Activated CD4-positive, alpha-beta T cell treated with anti-CD3 and anti-CD28 coated beads, Interleukin-10, Interleukin-2, amounts not matched to agents 100 ng/mL and 50 ng/mL, durations not matched to agents 16 hours and 8 hours (primary cell): Measurements from ENCODE around the gene PLXNA1.

Experiments used
- DNase-seq: peaks from one replicate; pipeline ENCODE4 v3.0.0-alpha.2; 2020

PLXNA1 gene

DNA sequence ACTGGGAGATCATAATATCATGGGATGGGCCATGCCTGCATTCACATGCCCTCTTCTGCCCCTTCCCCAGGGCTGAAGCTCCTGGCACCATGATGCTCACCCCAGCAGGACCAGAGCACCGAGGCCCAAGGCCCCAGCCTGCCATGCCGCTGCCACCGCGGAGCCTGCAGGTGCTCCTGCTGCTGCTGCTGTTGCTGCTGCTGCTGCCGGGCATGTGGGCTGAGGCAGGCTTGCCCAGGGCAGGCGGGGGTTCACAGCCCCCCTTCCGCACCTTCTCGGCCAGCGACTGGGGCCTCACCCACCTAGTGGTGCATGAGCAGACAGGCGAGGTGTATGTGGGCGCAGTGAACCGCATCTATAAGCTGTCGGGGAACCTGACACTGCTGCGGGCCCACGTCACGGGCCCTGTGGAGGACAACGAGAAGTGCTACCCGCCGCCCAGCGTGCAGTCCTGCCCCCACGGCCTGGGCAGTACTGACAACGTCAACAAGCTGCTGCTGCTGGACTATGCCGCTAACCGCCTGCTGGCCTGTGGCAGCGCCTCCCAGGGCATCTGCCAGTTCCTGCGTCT lies 5.6 kb downstream of the PLXNA1 start:
- DNase-seq: no peak

DNA sequence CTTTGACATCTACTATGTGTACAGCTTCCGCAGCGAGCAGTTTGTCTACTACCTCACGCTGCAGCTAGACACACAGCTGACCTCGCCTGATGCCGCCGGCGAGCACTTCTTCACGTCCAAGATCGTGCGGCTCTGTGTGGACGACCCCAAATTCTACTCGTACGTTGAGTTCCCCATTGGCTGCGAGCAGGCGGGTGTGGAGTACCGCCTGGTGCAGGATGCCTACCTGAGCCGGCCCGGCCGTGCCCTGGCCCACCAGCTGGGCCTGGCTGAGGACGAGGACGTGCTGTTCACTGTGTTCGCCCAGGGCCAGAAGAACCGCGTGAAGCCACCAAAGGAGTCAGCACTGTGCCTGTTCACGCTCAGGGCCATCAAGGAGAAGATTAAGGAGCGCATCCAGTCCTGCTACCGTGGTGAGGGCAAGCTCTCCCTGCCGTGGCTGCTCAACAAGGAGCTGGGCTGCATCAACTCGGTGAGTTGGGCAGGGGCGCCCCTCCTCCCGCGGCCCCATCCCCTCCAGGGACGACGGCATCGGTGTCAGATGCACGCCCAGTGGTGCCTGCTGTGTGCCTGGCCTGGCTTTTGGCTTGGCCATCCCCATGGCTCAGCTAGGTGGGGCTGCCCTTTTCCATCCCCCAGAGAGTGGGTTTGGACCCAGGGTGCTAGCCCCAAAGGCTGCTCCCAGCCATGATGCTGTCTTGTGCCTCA lies 6.6 kb downstream of the PLXNA1 start:
- DNase-seq: no peak

DNA sequence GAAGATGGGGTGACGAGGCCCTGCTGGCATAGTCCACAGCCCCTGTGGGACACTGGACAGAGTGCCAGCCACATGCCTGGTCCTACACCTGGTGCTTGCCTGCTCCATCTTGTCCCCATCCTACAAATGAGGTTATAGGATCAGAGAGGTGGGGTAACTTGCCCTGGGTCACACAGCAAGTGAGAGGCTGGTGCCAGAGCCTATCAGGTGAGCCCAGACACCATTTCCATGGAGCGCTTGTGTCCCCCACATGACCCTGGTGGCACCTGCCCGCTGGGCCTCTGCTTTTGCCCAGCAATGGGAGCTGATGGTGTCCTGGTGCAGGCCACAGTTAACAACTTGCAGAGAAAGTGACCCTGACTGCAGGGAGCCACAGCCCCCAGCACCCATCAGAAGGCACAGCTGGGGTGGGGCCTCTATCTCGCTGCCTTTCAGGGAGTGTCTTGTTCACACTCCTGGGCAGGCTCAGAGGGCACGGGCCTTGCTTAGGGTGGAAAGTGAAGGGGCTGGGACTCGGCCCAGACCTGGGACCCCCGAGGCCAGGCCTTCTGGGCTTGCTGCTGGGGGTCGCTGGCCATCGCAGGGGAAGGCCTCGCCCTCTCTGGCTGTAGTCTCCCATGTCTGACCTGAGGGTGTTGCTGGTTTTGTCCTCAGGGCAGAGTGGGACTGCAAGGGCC lies 7.2 kb downstream of the PLXNA1 start:
- DNase-seq: no peak

DNA sequence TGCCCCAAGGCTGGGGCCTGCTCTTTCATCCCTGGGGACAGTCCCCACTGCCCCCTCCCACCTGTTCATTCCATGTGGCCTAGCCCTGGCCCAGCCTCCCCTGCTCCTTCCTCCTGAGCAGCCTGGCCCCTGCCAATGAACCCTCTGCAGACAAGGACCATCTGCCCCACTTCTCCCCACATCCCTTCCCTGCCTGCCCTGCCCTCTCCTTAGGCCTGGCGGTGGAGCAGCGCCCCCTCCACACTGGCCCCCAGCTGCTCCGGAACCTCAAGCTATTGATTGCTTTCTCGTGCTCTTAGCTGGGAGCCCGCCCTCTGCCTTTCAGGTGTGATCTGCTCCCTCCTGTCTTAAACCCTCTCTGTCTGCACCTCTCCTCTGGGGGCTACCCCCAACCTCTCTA lies 8.0 kb downstream of the PLXNA1 start:
- DNase-seq: no peak

DNA sequence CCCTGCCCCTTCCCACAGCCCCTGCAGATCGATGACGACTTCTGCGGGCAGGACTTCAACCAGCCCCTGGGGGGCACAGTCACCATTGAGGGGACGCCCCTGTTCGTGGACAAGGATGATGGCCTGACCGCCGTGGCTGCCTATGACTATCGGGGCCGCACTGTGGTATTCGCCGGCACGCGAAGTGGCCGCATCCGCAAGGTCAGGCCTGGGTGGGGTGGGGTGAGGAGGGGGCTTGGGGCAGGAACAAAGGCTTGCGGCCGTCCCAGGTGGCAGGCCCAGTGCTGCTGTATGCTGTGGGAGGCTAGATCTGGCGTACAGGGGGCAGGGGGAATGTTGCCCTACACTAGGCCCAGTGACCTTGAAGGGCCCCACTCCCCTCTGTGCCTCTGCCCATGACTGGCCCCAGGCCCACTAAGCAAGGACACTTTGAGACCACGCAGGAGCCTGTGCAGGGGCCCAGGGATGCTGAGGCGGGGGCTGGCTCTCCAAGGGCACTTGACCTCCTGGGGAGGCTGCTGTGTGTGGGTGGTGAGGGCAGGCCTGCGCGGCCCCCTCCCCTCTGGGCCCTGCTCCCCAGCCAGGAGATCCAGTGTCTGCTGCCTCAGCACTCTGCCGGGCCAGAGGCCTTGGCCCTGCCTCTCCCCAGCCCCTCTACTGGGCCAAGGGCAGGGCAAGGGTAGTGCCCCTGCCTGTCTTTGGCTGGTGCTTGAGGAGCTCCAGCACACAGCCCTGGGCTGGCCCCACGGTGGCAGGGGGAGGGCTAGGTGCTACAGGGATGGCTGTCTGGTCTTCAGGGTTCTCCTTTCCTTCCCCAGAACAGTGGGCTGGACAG lies 8.7 kb downstream of the PLXNA1 start:
- no peak for DNase-seq

DNA sequence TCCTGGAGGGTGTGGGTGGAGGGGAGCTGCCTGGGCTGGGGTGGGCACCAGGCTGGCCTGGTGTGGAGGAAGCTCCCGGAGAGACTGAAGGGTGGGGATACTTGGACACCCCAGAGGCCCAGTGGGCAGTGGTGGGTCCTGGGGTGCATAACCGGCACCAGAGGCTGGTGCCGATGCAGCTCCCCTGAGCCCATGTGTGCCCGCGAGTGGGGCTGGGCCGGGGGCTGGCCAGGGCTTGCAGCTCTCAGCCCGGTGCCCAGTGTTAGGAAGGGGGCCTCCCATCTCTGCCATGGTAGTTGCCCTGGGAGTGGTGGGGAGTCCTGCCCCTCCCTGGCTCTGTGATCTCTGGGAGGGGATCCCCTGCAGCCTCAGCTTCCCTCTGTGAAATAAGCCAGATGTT lies 9.3 kb downstream of the PLXNA1 start:
- no peak for DNase-seq

DNA sequence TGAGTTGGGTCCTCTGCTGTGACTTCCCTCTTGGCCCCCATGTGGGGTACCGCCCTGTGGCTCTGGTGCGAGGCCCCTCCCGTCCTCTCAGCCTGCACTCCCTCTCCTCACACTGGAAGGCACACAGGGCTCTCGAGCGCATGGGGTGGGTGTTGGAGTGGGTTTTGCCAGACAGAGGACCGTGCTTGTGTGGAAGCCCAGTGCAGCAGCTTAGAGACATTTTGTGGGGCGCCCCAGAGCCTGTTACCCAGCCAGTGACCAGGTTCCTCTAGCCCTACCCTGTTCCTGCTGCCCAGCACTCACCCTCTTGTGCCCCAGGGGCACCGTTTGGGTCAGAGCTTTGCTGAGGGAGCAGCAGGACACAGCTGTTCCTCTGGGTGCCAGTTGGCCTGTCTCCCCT lies 9.9 kb downstream of the PLXNA1 start:
- no peak for DNase-seq

DNA sequence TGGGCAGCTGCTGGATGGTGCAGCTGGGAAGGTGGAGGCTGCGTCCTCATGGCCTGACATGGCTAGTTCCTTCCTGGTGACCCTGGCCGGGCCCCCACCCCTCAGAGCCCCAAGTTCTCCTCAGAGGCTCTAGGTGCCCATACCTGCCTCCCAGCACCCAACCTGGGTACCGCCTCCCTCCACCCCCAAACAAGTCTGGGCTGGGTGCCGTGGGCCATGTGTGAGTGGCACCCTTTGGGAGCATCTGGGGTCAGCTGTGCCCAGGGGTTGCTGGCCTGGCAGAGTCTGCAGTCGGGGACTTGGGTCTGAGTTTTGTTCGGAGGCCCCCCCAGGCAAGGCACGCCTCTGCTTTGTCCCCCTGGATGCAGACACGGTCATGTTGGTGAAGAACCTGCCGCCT lies 10.5 kb downstream of the PLXNA1 start:
- DNase-seq: no peak

DNA sequence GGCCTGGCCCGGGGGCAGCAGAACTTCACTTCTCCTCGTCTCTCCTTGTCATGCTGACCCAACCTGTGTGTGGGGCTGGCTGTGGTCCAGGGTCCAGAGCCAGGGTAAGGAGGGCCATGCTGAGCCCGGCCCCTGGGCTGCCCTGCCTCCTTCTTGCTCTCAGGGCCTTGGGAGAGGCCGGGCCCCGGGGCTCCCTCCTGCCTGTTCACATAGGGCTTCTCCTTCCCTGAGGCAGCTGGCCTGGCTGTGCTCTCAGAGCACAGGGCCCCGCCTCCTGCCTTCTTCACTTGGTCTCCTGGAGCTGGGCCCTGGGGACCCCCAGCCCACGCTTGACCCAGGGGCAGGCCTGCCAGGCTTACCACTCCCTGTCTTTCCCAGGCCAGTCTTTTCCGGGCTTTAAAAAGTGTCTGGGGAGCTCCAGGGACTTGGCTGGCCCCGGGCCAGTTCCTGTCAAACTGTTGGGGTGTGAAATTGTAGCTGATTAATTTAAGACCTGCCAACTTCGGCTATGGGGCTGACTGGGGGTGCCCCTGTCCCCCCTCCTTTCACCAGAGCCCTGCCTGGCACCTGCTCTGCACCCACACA lies 11.8 kb downstream of the PLXNA1 start:
- DNase-seq: no peak

DNA sequence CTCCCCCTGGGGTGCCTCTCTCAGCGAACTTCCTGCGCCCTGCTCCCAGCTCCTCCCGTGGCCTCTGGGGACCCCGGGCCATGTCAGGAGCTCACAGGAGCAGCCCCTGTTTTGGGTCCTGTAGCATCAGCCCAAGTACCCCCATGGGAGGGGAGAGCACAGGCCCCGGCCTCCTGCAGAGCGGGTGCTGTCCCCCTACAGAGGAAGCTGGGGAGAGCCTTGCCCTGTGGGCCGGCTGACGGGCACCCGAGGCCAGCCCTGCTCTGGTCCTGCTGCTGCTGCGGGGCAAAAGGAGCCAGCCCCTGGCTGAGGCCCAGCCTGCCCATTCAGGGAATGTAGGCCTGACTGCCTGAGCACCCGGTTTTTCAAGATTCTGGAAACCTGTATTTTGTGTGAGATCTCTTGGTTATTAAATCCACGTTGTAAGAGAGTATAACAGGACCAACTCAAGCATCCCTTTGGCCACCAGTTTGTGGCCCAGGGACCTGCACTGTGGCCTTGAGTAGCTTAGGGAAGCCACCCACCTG lies 12.4 kb downstream of the PLXNA1 start:
- no peak for DNase-seq

DNA sequence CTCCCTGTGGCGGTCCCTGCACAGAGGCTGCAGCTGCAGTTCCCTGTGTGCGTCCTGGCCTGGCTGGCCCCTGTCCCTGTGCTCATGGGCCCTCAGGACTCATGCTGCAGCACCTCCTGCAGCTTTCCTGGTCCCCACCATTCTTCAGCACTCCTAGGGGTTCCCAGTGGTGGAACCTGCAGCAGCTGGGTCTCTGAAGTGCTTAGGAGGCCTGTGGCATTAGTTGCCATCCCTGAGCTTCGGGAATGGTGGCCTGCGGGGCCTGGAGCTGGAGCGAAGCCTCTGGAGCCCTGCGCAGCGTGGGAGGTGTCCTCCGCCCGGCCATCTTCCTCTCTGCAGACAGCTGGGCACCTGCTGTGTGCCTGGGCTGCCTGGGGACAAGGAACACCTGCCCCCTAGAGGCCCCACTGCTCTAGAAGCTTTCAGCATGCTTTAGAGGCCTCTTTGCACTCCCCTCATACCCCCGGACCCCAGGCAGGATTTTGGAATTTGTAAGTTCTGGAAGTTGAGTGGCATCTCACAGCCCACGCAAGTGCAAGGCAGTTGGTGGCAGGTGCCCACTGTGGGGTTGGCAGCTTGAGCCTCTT lies 13.1 kb downstream of the PLXNA1 start:
- DNase-seq: no peak

DNA sequence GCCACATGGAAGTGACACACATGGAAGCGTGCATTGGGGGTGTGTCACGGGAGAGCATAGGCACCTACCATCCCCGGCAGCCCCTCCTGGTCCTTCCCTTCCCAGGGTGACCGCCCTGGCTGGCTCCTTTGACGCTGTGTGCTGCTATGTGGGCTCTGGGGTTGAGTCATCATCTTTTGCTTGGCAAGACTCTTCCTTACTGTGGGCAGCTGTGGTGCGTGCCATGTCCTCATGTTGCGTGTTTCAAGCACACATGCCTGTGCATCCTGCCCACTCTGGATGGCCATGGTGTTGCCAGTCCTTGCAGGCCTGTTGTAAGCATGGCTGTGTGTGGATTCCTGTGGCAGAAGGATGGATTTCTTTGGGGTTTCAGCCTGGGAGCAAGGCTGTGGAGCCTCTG lies 14.0 kb downstream of the PLXNA1 start:
- no peak for DNase-seq

DNA sequence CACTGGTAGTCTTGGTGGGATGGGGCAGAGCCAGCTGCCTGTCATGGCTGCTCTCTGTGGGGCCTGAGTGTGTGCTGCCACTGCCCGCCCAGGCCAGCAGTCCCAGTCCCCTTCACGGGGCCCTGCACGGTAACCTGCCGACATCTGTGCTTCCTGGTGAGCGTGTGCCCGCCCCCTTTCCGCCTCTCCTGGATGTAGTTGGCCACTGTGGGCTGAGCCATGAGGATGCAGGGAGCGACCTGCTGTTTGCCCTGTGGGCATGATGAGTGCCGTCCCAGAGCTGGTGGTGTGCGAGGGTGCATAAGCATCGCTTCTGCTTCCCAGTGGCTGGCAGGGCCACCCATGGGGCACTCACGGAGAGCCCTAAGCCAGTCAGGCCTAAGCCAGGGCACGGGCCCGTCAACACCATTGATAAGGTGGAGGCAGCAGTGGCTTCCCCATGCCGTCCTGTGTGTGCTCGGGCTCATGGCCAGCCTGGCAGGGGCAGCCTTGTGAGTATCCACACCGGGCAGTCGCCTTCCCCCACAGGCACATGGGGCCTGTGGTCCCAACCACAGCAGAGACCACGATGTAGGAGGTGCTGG lies 14.6 kb downstream of the PLXNA1 start:
- no peak for DNase-seq

DNA sequence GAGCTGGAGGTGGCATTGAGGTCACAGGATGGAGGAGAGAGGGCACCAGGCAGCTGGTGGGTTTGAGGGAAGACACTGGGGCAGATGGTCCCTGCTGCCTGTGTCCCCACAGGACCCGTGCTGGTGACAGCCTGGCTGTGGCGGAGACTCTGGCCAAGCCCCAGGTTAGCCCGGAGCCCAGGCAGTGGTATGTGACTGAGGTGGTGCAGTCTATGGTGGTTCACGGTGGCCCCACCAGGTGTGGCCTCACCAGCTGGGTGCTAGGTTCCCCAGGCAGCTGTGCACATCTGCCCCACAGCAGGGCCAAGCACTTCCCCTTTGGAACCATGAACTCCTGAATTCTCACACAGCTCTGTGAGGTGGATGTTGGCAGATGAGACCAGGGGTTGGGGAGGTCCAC lies 15.4 kb downstream of the PLXNA1 start:
- no peak for DNase-seq

DNA sequence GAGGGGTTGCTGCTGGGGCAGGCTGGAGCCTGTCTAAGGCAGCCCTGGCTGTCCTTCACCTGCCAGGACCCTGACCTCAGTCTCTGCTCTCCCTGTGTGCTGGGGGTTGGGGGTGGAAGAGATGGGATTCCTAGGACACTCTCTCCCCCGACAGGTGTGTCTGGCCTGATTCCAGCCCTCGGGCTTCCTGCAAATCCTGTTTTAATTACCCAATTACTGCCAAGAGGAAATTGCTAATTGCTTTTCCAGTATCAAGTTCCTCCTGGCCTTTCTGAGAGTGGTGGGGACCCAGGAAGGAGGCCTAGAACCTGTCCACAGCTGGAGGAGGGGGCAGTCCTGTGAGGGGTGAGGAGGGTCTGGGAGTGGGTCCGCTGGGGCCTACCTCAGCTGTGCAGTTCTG lies 15.8 kb downstream of the PLXNA1 start:
- DNase-seq: no peak

DNA sequence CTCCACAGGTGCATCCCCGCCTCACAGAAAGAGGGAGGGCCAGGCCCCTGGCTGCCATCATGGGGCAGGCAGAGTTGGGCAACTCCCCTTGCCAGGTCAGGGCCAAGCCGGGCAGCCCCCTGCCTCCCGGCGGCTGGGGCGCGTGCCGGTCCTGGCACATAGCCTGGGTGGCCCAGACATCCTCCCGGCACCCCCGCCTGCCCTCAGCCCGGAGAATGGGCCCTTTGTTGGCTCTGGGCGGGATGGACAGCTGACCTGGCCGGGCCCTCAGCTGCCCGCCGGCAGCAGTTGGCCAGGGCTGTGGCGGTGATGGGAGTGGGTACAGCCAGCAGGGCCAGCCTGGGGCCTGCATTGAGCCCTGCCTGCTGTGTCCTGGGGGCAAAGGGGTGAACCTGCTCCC lies 16.5 kb downstream of the PLXNA1 start:
- no peak for DNase-seq

DNA sequence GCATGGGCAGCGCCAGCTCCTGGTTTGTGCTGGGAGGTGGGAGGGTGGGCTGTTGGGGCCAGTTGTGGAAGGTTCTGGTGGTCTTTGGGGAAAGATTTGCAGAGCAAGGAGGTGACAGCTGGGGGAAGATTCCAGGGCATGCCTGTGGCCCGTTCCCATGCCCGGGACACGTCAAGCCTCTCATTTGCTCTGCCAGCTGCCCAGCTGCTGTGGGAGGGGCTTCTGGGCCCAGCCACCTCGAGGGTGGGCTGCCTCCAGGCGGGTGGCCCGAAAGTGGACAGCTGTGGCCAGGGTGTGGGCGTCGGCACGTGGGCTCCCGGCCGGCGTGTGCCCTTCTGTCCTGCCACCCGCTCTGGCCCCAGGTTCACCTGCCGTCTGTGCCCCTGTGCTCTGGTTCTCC lies 17.2 kb downstream of the PLXNA1 start:
- DNase-seq: no peak

DNA sequence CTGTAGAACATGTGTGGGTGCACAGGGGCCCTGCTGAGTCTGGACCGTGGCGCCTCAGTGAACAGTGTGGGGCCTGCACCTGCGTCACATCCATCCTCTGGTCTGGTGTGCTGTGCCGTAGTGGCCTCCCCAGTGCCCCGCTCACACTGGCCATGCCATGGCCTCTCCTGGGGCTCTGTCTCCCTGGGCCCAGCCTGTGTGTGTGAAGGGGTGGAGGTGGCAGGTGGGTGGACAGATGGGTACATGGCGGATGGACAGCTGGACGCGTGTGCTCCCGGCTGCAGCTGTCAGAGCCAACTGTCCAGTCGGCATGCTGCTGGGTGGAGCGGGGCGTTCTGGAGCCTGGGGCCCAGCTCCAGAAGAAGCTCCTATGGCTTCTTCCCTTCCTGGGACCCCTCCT lies 17.8 kb downstream of the PLXNA1 start:
- DNase-seq: no peak

DNA sequence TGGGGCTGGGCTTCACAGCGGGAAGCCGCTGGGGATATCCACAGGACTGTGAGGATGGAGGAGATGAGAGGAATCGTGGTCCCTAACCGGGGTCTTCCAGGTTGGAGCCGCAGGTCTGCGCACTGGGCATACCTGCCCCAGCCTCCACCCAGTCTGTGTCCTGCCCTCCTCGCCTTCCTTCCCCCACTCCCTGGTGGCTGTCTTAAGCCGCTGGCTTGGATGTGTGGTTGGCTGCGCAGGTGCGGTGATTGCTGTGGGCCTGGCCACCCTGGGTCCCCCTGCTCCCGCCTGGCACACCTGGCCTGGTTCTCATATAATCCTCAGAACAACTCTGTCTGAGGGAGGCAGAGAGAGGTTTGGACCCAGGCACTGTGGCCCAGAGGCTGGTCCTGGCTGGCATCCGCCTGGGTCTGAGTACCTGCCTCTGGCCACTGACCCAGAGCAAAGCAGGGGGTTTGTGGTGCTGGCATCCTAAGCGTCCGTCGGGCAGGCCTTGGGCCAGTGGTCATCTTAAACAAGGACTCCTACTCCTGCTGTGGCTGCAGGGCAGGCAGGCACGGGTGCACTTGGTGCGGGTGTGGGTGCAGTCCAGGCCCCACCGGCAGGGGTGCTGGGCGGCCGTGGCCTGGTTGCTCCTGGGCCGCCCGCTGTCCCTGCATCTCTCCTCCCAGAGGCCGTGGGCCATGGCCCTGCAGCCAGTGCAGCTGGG lies 18.7 kb downstream of the PLXNA1 start:
- no peak for DNase-seq

DNA sequence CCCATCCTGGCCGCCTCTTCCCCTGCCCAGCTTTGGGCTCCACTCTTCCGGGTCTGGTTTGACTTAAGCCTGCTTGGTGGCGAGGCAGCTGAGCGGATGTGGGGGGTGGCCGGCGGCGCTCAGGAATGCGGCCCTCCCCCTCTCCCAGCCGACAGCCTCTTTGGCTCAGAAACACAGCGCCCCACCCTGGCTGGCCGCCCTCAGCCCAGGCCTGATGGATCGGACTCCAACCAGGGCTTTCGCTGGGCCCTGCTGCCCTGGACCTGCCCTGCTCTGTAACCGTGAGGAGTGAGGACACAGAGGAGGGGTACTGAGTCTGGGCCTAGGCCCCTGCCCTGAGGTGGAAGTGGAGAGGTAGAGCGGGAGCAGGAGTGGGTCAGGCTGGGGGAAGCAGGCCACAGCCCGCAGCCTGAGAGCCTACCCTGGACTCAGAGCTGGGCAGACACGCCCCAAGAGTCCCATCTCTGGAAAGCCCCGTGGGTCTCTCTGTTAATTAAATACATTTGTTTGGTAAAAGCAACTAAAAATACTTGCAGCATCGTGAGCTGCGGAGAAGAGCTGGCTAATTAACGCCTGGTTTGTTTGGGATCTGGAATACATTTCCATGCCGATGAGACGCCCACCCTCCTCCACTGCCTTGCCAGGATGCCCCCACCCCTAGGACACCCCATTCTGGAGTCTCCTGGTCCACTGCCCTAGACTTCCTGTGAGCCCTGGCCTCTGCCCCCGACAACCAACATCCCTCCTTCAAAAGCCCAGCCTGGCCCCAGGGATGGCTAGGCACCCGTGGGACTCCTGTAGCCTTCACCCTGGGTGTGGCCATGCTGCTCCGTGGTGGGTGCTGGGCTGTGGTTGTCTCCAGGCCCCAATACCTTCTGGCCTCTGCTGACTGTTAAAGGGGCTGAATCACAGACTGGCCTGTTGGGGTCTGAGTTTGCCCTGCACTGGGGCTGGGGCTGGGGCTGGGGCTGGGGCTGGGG lies 19.6 kb downstream of the PLXNA1 start:
- no peak for DNase-seq
